OCI-LY3 (cell line): Measurements from ENCODE around the gene ANKRD6.

Experiments used
- EZH2phosphoT487 ChIP-seq: fragments of 200-600 bp; shearing (Covaris generic); IDR thresholded peaks from 2 replicates; pipeline ENCODE4 v1.6.1; 2018; ENCODE audit warnings: antibody characterized with exemption, mixed run types, low read depth
- TF ChIP-seq, protein P1 (sequence below): fragments of 200-600, 300-600 bp; sonication (generic); IDR thresholded peaks from 2 replicates; pipeline ENCODE4 v1.5.1; 2014; ENCODE audit warnings: antibody characterized with exemption, low read length, low read depth

DNA sequence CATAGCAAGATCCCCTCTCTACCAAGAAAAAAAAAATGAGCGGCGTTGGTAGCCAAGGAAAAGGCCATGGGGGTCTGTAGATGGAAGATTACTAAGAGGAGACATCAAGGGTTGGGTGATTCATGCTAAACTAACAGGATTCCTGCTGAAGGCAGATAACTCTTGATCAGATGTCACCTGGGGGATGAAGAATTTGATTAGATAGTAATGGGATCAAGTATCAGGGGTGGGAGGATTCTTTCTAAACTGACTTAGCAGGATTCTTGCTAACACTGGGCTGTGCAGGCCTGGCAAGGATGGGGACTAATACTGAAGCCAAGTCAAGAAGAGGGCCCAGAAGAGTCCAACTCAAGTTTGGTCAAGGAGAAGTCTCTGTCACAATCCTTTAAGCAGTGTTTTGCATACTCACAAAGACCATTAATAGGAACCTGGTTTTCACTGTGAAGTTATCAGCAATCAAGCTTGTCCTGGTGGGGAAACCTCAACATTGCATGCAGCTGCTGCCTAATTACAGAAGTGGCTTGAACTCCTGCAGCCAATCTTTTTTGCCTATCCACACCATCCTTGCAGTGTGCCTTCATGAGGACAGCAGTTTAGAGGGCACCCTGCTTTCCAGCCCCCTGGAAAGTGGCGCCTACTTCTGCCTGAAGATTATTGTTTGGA, 61.3 kb downstream of the ANKRD6 start:
- TF ChIP-seq, protein P1, sequence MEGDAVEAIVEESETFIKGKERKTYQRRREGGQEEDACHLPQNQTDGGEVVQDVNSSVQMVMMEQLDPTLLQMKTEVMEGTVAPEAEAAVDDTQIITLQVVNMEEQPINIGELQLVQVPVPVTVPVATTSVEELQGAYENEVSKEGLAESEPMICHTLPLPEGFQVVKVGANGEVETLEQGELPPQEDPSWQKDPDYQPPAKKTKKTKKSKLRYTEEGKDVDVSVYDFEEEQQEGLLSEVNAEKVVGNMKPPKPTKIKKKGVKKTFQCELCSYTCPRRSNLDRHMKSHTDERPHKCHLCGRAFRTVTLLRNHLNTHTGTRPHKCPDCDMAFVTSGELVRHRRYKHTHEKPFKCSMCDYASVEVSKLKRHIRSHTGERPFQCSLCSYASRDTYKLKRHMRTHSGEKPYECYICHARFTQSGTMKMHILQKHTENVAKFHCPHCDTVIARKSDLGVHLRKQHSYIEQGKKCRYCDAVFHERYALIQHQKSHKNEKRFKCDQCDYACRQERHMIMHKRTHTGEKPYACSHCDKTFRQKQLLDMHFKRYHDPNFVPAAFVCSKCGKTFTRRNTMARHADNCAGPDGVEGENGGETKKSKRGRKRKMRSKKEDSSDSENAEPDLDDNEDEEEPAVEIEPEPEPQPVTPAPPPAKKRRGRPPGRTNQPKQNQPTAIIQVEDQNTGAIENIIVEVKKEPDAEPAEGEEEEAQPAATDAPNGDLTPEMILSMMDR: no peak
- no peak for TF ChIP-seq EZH2phosphoT487
